HG03175 (cell line): ENCODE data around the gene CALHM3.

ENCODE experiments used
- ATAC-seq: cut with Tn5 transposase; IDR thresholded peaks from one replicate; pipeline ENCODE4 v1.9.1; 2021; ENCODE audit warnings: mild to moderate bottlenecking, moderate library complexity; ENCODE audit not compliant: unreplicated experiment

The CALHM3 gene

GRCh38 chr10:103451091-103451813 is 27.8 kb downstream of the CALHM3 start:
- no peak for ATAC-seq

- ATAC-seq: no peak
Measured at GRCh38 chr10:103450201-103450695, 28.8 kb downstream of the CALHM3 start.

GRCh38 chr10:103449208-103450144 is 29.6 kb downstream of the CALHM3 start:
- no peak for ATAC-seq

GRCh38 chr10:103448746-103449145 is 30.3 kb downstream of the CALHM3 start:
- no peak for ATAC-seq

GRCh38 chr10:103447187-103447586 is 31.9 kb downstream of the CALHM3 start:
- no peak for ATAC-seq

- no peak for ATAC-seq
Measured at GRCh38 chr10:103445767-103446567, 33.1 kb downstream of the CALHM3 start.

- ATAC-seq: no peak
Measured at GRCh38 chr10:103445366-103445765, 33.7 kb downstream of the CALHM3 start.

- ATAC-seq: no peak
Measured at GRCh38 chr10:103444478-103444877, 34.6 kb downstream of the CALHM3 start.

GRCh38 chr10:103443475-103444185 is 35.4 kb downstream of the CALHM3 start:
- ATAC-seq: no peak

- ATAC-seq: no peak
Measured at GRCh38 chr10:103442031-103442461, 37.0 kb downstream of the CALHM3 start.

- no peak for ATAC-seq
Measured at GRCh38 chr10:103441611-103442010, 37.4 kb downstream of the CALHM3 start.

- ATAC-seq: no peak
Measured at GRCh38 chr10:103441206-103441605, 37.8 kb downstream of the CALHM3 start.

GRCh38 chr10:103440416-103440815 is 38.6 kb downstream of the CALHM3 start:
- ATAC-seq: no peak

- no peak for ATAC-seq
Measured at GRCh38 chr10:103439776-103440175, 39.3 kb downstream of the CALHM3 start.

- no peak for ATAC-seq
Measured at GRCh38 chr10:103433858-103434257, 45.2 kb downstream of the CALHM3 start.

- no peak for ATAC-seq
Measured at GRCh38 chr10:103431902-103432301, 47.1 kb downstream of the CALHM3 start.

- no peak for ATAC-seq
Measured at GRCh38 chr10:103429647-103430046, 49.4 kb downstream of the CALHM3 start.

- ATAC-seq: no peak
Measured at GRCh38 chr10:103428989-103429643, 49.9 kb downstream of the CALHM3 start.

GRCh38 chr10:103427866-103428265 is 51.2 kb downstream of the CALHM3 start:
- ATAC-seq: no peak

- no peak for ATAC-seq
Measured at GRCh38 chr10:103423748-103424147, 55.3 kb downstream of the CALHM3 start.
